ENCODE results near the gene GNPAT.

DNA sequence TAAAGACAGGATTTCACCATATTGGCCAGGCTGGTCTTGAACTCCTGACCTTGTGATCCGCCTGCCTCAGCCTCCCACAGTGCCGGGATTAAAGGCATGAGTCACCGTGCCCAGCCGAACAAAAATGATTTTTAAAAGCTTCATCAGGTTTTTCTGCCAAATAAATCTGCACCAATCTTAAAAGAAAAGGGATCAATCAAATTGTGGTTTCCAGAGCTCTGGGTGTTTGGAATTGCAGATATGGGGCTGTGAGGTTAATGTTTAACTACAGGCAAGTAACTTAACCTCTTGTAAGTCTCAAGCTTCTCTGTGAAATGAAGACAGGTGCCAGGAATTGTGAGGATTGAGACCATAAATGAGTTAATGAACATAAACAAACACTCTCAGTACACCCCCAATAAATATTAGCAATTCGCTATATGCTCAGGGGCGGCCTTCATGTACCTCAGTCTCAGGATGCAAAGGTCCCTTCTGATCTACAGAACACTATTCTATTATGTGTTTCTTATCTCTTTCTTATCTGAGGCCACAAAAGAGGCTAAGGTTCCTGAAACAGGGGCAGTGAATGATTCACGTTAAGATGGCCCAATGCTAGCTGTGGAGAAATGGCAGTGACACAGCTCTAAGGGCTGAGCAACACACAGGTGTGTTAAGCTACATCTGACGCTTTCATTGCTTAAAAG lies 7.1 kb upstream of the GNPAT start:
- TF ChIP-seq, protein P1, sequence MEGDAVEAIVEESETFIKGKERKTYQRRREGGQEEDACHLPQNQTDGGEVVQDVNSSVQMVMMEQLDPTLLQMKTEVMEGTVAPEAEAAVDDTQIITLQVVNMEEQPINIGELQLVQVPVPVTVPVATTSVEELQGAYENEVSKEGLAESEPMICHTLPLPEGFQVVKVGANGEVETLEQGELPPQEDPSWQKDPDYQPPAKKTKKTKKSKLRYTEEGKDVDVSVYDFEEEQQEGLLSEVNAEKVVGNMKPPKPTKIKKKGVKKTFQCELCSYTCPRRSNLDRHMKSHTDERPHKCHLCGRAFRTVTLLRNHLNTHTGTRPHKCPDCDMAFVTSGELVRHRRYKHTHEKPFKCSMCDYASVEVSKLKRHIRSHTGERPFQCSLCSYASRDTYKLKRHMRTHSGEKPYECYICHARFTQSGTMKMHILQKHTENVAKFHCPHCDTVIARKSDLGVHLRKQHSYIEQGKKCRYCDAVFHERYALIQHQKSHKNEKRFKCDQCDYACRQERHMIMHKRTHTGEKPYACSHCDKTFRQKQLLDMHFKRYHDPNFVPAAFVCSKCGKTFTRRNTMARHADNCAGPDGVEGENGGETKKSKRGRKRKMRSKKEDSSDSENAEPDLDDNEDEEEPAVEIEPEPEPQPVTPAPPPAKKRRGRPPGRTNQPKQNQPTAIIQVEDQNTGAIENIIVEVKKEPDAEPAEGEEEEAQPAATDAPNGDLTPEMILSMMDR (IDR thresholded peaks at IDR 0.05): no peak
- TF ChIP-seq POLR2A (IDR thresholded peaks at IDR 0.05) (no peak), POLR2AphosphoS5 (IDR thresholded peaks at IDR 0.05) (no peak)

Data from breast epithelium (tissue), 3 donors.